ENCODE results near the gene LIX1L.
A peak's percentile ranks its signal among the peaks of the same experiment; 100 is the strongest.

The LIX1L gene

DNA sequence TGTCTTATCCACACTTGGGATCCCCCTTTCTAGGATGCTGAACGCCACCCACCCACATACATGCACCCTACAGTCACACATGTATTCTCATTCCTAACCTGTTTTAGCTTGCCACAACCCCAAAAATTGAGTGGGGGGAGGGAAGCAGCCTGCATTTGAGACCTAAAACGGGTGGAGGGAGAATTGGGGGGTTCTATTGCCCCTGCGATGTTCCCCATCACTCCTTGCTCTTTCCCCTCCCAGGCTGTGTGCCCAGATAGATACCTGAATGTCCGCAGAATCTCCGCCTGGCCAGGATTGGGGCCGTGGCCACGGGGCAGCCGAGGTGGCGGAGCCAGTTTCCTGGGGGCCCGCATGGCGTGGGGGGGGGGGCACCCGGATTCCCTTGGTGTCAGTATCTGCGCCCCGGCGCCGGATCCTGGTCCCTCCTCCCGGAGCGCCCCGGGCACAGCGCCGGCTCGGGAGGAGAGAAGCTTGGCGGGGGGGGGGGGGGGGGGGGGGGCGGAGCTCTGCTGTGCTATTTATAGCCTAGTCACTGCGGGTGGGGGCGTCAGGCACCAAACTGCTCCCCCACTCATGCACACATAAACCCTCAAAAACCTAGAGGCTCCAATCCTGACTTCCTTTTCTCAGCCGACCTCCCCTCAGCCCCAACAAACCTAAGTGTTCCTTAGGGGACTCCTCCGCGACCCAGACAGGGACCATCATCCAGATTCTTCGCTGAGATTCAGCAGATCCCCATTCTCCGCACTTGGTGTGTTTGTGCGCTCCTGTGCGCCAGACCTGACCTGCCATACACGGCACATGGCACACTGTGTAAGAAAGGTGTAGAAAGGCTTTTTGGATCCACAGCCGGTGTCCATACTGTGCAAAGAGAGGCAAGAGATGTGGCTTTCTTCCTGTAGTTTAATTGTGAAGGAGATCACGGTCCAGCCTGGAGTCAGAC, 4.6 kb upstream of the LIX1L start:
- in situ Hi-C loops (cut with HindIII; ENCODE audit: low sequenced_read_pairs) = no loop called here
- no peak for DNase-seq (ENCODE audit: low read depth)
- TF ChIP-seq, protein P1, sequence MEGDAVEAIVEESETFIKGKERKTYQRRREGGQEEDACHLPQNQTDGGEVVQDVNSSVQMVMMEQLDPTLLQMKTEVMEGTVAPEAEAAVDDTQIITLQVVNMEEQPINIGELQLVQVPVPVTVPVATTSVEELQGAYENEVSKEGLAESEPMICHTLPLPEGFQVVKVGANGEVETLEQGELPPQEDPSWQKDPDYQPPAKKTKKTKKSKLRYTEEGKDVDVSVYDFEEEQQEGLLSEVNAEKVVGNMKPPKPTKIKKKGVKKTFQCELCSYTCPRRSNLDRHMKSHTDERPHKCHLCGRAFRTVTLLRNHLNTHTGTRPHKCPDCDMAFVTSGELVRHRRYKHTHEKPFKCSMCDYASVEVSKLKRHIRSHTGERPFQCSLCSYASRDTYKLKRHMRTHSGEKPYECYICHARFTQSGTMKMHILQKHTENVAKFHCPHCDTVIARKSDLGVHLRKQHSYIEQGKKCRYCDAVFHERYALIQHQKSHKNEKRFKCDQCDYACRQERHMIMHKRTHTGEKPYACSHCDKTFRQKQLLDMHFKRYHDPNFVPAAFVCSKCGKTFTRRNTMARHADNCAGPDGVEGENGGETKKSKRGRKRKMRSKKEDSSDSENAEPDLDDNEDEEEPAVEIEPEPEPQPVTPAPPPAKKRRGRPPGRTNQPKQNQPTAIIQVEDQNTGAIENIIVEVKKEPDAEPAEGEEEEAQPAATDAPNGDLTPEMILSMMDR (IDR thresholded peaks at IDR 0.05; ENCODE audit: low read depth, low read length, missing control alignments) = no peak

DNA sequence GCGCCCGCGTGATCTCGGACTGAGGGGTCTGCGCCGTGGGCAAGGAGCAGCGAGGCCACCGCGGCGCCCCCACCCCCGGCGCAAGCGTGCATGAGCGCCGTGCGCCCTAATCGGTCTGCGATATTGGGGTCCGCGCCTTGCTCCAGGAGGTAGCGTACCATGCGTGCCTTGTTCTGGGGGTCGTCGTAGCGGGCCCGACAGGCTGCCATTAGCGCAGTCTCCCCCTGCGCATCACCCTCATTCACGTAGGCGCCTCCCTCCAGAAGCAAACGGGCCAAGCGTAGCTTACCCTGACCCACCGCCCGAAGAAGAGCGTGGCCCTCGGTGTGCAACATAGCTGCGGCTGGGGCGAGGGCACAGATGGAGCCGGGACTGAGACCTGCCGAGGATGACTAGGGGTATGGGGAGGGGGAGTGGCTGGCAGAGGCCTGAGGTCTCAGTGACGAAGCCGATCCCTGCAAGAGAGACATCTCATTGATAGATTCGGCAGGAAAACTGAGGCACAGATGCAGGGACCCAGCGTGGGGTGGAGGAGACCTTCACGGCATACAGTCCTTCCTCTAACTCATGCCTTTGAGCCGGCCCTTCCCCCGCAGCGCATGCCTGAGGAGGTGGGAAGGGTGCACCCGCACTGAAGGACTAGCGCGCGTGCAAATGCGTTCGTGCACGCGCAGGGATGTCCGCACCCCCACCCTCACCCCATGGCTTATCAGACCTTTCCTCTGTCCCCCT, 3.8 kb upstream of the LIX1L start:
- H3K4me3 ChIP-seq (ENCODE audit: low read depth, low read length) = peak overlapping the region; percentile 58
- TF ChIP-seq, protein P1 (IDR thresholded peaks at IDR 0.05; ENCODE audit: low read depth, low read length, missing control alignments) = no peak
- in situ Hi-C loops (cut with HindIII; ENCODE audit: low sequenced_read_pairs) = no loop called here
- DNase-seq (ENCODE audit: low read depth) = no peak

More for the DNA sequence above, 4.6 kb upstream of the LIX1L start:
- H3K4me3 ChIP-seq (ENCODE audit: low read depth, low read length) = peak overlapping the region; percentile 58

DNA sequence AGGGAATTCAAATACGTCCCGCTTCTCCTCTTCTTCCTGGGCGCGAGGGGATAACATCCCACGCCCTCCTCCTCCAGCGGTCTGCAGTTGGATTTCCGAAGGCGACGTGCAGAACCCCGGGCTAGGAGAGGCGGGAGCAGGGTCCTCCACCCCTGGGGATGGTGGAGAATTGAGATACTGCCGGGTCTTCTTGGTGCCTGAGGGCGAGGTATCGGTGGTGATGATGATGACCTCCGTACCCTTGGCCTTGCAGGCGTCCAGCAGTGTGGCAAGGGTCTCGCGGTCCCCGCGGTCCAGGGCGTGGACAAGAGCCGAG, 3.2 kb upstream of the LIX1L start:
- no peak for DNase-seq (ENCODE audit: low read depth)
- TF ChIP-seq, protein P1 (IDR thresholded peaks at IDR 0.05; ENCODE audit: low read depth, low read length, missing control alignments) = no peak

DNA sequence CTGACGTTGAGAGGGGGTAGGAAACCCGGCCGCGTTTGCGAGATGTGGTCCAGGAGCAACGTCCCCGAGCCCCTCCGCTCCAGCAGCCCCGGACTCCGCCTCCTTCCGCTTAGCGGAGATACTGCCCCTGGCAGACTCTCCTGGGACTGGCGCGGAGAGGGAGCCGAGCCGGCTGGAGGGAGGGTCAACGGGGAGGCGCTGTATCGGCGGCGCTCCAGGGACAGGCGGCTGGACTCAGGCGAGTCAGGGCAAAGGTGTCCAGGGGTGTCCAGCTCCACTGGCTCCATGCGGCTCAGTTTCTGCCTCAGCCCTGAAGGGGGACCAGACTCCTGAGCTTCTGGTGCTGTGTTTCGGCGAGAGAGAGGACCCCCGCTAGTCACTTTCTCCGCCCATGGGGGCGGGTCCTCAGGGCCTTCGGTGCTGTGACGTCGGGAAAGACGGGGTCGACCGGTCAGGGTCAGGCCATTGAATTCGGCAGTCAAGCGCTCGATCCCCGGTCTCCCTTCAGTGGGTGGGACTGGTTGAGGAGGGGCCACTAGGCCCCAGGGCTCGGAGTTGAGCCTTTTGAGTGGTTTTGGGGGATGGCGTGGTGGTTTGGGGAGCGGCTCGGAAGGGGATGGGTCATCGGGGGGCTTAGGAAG, 2.8 kb upstream of the LIX1L start:
- in situ Hi-C loops (cut with HindIII; ENCODE audit: low sequenced_read_pairs) = no loop called here
- peak overlapping the region; percentile 58 for H3K4me3 ChIP-seq (ENCODE audit: low read depth, low read length)
- TF ChIP-seq, protein P1 (IDR thresholded peaks at IDR 0.05; ENCODE audit: low read depth, low read length, missing control alignments) = peak; percentile 12
- DNase-seq (ENCODE audit: low read depth) = no peak

More for the DNA sequence above, 3.2 kb upstream of the LIX1L start:
- peak overlapping the region; percentile 58 for H3K4me3 ChIP-seq (ENCODE audit: low read depth, low read length)
- in situ Hi-C loops (cut with HindIII; ENCODE audit: low sequenced_read_pairs) = no loop called here

DNA sequence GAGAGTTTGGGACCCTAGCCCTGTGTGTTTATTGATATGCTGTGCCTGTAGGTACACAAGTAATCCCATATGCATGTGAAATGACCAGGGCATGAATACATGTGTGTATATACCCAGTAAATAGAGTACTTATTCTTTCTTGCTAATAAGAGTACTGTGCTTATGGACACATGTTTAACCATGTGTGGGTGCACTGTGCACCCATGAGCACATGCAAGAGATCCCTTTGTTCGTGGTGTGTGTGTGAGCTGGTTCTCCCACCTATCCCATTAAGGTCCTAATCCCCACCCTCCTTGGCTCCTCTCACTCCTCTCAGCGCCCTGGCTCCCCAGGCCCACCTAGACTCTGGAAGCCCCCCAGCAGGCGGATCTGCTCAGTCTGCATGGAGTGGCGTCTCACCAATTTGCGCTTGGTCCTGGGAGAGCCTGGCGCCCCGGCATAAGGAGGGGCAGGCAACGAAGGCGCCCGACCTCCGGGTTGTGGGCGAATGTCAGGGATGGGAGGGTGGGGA, 2.2 kb upstream of the LIX1L start:
- H3K4me3 ChIP-seq (ENCODE audit: low read depth, low read length) = peak overlapping the region; percentile 58
- in situ Hi-C loops (cut with HindIII; ENCODE audit: low sequenced_read_pairs) = no loop called here
- TF ChIP-seq, protein P1 (IDR thresholded peaks at IDR 0.05; ENCODE audit: low read depth, low read length, missing control alignments) = no peak
- DNase-seq (ENCODE audit: low read depth) = no peak

DNA sequence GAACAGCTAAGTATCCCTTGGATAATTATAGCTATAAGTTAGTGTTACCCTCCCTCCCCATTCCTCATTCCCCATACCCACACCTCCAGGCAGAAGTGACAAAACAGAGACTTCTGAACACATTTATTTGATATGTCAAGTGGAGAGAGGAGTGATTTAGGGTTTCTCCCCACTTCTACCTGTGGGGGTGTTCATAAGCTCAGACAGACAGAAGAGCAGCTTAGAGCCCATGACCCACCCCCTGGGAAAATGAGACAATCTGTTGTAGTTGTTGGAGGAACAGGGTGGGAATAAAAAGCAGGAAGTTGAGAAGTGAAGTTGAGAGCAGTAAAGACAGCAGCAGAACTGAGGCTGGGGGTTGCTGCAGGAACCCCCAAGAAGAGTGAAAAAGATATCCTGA, 1.5 kb upstream of the LIX1L start:
- TF ChIP-seq, protein P1 (IDR thresholded peaks at IDR 0.05; ENCODE audit: low read depth, low read length, missing control alignments) = no peak
- in situ Hi-C loops (cut with HindIII; ENCODE audit: low sequenced_read_pairs) = no loop called here
- no peak overlapping the region for H3K4me3 ChIP-seq (ENCODE audit: low read depth, low read length)
- DNase-seq (ENCODE audit: low read depth) = no peak

Measured in astrocyte of the cerebellum (primary cell).